ELF-1 (cell line): Measurements from ENCODE around the gene MAPKAPK2.
"Not testable (repeated sequence)": the region's sequence is repeated elsewhere in the genome, so short reads cannot be mapped to it uniquely, and the experiment has no call there.

Source experiments
- DNase-seq: peaks from one replicate; pipeline ENCODE4 v3.0.0-alpha.2; 2016; ENCODE audit warnings: low read depth, low spot score

MAPKAPK2 gene

DNA sequence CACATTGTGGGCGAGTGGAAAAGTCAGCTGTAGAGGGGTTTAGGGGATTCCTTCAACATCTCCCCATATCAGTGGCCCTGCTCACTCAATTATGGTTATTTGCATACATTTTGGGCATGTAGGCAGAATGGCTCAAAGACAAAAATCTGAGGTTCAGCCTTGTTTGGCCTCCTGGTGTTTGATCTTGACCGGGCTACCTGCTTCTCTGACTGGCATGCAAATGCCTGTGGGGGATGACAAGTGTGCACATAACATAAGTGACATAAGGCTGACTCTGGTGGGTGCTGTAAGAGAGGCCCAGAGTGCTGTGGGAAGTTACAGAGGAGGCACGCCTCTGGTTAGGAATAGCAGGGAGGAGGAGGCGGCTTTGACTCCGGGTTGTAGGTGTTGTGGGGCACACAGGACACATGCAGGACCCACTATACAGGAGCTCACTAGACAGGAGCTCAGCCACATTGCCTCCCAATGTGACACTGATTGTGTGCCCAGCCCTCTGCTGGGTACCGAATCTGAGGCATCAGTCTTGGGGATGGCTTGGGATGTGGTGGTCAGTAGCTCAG is 56.5 kb downstream of the MAPKAPK2 start:
- DNase-seq = no peak

GRCh38 chr1:206742719-206743383 is 58.1 kb downstream of the MAPKAPK2 start:
- DNase-seq = no peak

DNA sequence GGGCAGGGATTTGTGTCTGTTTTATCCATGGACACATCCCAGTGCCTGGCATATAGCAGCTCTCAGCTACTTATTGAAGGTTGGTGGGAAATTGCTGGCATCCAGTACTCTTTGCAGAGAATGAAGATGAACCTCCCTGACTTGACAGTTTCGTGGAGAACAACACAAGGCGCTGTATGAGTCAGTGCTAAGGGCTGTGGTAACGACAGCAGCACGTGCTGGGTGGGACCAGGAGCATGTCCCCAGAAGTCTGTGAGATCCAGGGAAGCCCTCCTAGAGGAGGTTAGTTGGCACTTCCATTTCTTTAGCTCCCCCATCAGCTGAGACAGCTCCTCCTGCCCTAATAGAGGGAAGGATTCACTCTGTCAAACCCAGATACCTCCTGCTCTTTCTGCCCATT is 60.0 kb downstream of the MAPKAPK2 start:
- no peak for DNase-seq

GRCh38 chr1:206745301-206745700 is 60.6 kb downstream of the MAPKAPK2 start:
- DNase-seq = no peak

DNA sequence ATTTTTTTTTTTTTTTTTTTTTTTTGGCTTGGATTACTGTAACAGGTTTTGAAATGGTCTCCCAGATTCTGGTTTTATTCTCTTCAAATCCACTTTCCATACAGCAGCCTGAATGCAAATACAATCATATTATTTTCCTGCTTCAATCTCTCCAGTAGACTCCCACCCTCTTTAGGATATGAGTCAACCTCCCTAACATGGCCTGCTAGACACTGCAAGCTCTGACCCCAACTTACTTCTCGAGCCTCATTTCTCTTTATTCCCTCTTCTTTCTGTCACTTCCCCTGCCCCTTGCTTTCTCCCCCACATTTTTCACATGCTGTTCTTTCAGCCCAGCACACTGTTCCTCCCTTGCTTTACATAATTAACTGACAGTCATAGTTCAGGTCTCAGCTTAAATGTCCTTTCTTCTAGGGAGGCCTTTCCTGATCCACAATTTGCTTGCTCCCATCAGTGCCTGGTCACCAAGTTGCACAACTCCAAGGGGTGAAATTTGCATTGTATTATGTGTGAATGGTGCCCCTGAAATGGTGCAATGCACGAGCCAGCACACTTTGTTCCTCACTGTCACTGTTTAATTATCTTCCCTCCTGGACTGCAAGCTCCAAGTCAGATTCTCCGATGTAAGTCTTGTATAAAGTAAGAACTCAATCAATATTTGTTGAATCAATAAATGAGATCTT is 63.8 kb downstream of the MAPKAPK2 start:
- DNase-seq = no peak

GRCh38 chr1:206751891-206752290 is 67.2 kb downstream of the MAPKAPK2 start:
- no peak for DNase-seq

- no peak for DNase-seq
These were observed 67.8 kb downstream of the MAPKAPK2 start for GRCh38 chr1:206752481-206752880.

DNA sequence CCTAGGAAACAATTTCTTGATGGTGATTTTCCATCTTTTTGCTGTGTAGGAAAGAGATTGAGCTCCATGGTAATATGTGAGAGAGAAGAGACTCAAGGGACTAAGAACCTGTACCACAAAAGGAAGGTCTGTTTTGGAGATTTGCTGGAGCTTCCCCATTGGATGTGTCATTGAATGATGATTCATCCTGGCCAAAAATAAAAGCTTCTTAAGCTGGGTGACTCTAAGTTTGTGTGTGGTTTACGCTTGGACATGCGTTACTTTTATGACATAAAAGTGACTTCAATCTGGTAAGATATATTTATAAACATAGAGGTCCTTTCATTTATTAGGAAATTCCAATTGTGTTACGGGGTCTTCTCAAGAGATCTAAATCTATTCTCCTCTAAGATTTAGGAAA is 68.4 kb downstream of the MAPKAPK2 start:
- DNase-seq = no peak

DNA sequence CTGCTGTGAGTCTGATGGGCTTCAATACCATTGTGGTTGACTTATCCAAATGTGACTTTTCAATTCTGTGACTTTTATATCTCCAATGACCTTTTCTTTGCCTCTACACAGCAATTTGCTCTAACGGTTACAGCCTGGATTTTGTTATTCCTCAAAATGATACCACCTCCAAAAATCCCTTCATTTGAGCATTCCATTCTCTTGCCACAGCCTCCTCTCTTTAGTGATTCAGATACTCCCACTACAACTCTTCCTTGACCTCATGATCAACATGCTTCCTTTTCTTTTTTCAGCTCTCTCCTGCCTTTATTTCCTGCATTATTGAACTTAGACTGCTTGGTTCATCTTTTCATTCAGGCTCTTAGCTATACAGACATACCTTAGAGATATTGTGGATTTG is 69.3 kb downstream of the MAPKAPK2 start:
- DNase-seq = no peak

- no peak for DNase-seq
These were observed 73.0 kb downstream of the MAPKAPK2 start for GRCh38 chr1:206757524-206758266.

GRCh38 chr1:206760590-206760989 is 75.9 kb downstream of the MAPKAPK2 start:
- no peak for DNase-seq

DNA sequence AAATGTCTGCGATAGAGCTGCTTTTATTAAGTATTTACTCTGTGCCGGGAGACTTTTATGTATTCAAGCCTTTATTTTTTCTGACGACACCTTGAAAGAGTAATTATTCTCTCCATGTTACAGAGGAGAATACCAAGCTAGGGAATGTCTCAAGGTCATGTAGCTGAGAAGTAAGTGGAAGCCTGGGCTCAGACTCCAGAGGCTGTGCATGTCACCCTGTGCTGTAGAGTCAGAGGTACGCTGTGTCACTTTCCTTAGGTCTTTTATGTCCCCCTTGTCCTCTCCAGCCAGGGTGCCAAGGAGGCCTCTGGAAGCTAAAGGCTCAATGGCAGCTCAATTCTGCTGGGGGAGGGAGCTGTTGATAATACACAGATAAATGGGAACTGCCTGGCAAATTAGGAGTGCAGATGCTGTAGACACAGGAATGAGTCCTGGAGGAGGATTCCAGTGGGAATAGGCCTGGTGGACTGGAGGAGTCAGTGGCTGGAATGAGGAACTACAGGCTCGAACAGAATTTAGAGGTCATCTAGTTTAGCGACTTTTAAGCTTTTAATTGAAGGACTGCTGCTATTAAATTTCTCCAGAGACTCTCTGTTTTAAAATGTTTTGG is 76.6 kb downstream of the MAPKAPK2 start:
- DNase-seq = peak; percentile 60

- DNase-seq = not testable (repeated sequence)
These were observed 78.1 kb downstream of the MAPKAPK2 start for GRCh38 chr1:206762741-206763364.

- not testable (repeated sequence) for DNase-seq
These were observed 81.1 kb downstream of the MAPKAPK2 start for GRCh38 chr1:206765771-206766170.

- peak; percentile 64 for DNase-seq
These were observed 81.6 kb downstream of the MAPKAPK2 start for GRCh38 chr1:206766251-206766856.

DNA sequence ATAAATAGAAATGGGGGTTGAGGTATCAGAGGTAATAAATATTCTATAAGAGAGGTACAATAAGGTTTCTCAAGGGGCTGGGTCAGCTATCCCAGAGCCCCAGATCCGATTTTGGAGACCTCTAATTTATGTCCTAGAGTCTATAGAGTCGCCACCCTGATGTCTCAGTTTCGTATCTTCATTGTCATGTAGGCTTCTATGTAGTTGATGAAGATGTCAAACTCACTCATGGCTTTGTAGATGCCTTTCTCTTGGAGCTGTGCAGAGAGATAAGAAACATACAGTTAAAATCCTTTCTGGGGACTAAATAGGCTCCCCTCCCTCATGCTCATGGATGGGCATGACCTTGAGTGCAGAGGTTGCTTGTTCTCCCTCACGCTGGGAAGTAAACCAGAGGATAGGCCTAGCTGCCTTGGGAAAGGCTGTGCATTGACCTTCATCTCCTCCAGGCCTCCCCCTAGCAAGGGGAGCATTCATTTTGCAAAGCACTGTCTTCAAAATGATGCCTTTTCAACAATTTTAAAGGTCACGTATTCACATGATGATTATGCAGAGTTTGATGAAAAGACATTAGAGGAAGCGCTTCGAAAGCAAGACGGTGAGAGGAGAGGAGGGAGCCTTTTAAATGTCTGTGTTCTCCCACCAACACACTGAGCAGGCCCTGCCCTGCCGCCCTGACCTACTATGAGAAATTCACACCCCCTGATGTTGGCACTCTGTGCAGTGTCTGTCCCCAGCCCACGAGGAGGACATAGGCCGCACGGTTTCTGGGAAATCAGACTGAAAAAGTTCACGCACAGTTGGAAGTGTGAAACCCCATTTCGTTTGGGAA is 84.0 kb downstream of the MAPKAPK2 start:
- no peak for DNase-seq

DNA sequence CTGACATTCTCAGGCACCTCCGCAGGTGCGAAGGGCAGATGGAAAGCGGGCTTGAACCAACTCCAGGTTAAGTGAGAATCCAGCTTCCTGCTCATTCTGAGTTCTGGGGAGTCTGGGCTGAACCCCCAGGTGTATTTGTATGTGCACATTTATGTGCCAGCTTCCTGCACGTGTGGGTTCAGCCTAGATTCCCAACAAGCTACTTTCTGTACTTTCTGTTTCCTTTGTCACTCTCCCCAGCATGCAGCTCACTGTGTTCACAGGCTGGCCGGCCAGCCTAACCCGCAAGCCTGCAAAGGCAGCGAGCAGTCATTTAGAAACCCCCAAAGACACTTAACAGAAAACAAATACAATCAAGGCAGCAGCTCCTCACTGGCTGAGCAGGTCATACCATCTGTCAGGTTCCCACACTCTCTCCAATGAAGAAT is 84.6 kb downstream of the MAPKAPK2 start:
- DNase-seq = no peak

- DNase-seq = peak; percentile 76
These were observed 86.0 kb downstream of the MAPKAPK2 start, which contains the start of gene IL19 for GRCh38 chr1:206770531-206771337. Gene IL19 (plus strand): TSS chr1:206770773. CDS start chr1:206836663, 65,890 bp downstream.

- DNase-seq = no peak
These were observed 86.6 kb downstream of the MAPKAPK2 start for GRCh38 chr1:206771338-206771692.
